Thyroid gland (tissue), 4 donors: ENCODE data around the gene PTGDR. TPM values are rescaled to one million over a fixed set of nuclear protein-coding genes. Genes with fewer than 3 reads are reported as not detected.

Experiments
- DNase-seq, 2 donors: peaks; one replicate each; pipeline ENCODE4 v3.0.0-alpha.2; 2019
- H3K27ac ChIP-seq, 3 donors: fragments of 200-600 bp; sonication (generic); 1 replicate in 2 of 3; 2 replicates in 1 of 3; pipeline ENCODE4 v1.5.1; 2016 to 2019; ENCODE audit warnings: mild to moderate bottlenecking in 1 of 3, moderate library complexity in 1 of 3
- H3K27me3 ChIP-seq: fragments of 200-600 bp; sonication (generic); one replicate; pipeline ENCODE4 v1.5.1; 2019
- H3K36me3 ChIP-seq, 2 donors: fragments of 200-600 bp; sonication (generic); one replicate each; pipeline ENCODE4 v1.5.1; 2016 to 2019
- H3K4me1 ChIP-seq, 2 donors: fragments of 200-600 bp; sonication (generic); one replicate each; pipeline ENCODE4 v1.5.1; 2017 to 2019
- H3K4me3 ChIP-seq, 3 donors: fragments of 200-600 bp; sonication (generic); replicated peaks in 1 of 3; 1 replicate in 2 of 3; 2 replicates in 1 of 3; pipeline ENCODE4 v1.5.1; 2016; ENCODE audit warnings: mild to moderate bottlenecking in 1 of 3
- H3K9me3 ChIP-seq: fragments of 200-600 bp; sonication (generic); one replicate; pipeline ENCODE4 v1.5.1; 2017
- POLR2A ChIP-seq, 2 donors: fragments of 450-650 bp; IDR thresholded peaks; one replicate each; pipeline ENCODE4 v1.6.1; 2017; ENCODE audit warnings: antibody characterized with exemption in 2 of 2, mild to moderate bottlenecking in 2 of 2, moderate library complexity in 1 of 2
- WGBS, 2 donors: methylation state at CpG; one replicate each; pipeline ENCODE4 v1.1.5; 2017; 5-methylcytosine and 5-hydroxymethylcytosine counted together
- intact Hi-C: fragments of 100-400 bp; cut with DNase I; formaldehyde crosslinking; loops from one replicate; pipeline ENCODE4 v1.15.1; 2023
- total RNA-seq, 4 donors: library from RNA; depleted of rRNA; stranded (reverse); fragments of >200 nt; gene quantifications; one replicate each; pipeline ENCODE4 v1.2.3, GENCODE V29; 2016
- TF ChIP-seq, protein P1 (sequence below), 6 experiments: fragments of 200-600 bp in 3 of 6; fragments of 450-650 bp in 3 of 6; sonication (generic) in 3 of 6; IDR thresholded peaks; one replicate each; pipeline ENCODE4 v1.5.1; 2016 to 2019; ENCODE audit warnings: antibody characterized with exemption in 6 of 6, mild to moderate bottlenecking in 2 of 6, inconsistent platforms in 1 of 6, moderate library complexity in 1 of 6

PTGDR gene
- total RNA-seq, 4 donors from 2014 or later: 0.54 to 1.2 (median 0.93) TPM

DNA sequence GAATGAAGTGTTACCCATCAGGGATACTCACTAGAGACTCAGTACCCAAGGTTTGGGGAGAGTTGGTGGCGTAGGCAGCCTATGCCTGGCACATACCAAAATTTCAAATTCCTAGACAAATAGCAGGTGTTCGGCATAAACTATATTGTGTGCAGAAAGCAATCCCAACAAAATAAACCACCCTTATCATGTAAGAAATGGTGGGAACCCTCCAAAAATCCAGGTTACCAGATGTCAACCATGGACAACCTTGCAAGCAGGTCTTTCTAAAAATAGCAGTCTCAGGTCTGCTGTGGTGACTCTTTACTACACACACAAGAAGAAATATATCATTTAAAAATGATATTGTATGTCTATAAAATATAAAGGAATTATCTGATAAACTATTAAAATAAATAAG is 28.9 kb downstream of the PTGDR start:
- Histone ChIP-seq H3K4me3 (no peak overlapping the region), H3K27me3 (no peaks in the 10 kb centered on the region), H3K9me3 (no peaks in the 10 kb centered on the region), H3K27ac (no peak overlapping the region), H3K36me3 (no peaks in the 10 kb centered on the region), H3K4me1 (no peaks in the 10 kb centered on the region)
- intact Hi-C loops: no loop called here
- no peak for DNase-seq
- 100% methylated on average over 2 of the region's 2 CpGs for WGBS, 2 donors
- TF ChIP-seq POLR2A (IDR thresholded peaks at IDR 0.05): no peak
- TF ChIP-seq, protein P1, sequence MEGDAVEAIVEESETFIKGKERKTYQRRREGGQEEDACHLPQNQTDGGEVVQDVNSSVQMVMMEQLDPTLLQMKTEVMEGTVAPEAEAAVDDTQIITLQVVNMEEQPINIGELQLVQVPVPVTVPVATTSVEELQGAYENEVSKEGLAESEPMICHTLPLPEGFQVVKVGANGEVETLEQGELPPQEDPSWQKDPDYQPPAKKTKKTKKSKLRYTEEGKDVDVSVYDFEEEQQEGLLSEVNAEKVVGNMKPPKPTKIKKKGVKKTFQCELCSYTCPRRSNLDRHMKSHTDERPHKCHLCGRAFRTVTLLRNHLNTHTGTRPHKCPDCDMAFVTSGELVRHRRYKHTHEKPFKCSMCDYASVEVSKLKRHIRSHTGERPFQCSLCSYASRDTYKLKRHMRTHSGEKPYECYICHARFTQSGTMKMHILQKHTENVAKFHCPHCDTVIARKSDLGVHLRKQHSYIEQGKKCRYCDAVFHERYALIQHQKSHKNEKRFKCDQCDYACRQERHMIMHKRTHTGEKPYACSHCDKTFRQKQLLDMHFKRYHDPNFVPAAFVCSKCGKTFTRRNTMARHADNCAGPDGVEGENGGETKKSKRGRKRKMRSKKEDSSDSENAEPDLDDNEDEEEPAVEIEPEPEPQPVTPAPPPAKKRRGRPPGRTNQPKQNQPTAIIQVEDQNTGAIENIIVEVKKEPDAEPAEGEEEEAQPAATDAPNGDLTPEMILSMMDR (IDR thresholded peaks at IDR 0.05): no peak

DNA sequence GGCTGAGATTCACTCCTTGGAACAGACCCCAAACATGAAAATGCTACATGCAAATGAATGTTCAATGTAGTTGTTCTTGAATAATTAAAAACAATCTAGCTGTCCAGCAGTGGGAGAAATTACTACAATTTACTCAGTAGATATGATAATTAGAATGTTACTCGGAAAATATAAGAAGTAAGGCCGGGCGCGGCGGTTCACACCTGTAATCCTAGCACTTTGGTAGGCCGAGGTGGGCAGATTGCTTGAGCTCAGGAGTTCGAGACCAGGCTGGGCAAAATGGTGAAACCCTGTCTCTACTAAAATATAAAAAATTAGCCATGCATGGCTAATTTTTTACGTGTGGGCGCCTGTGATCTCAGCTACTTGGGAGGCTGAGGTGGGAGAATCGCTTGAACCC is 31.3 kb downstream of the PTGDR start:
- intact Hi-C loops: no loop called here
- no peak for TF ChIP-seq POLR2A (IDR thresholded peaks at IDR 0.05)
- TF ChIP-seq, protein P1 (IDR thresholded peaks at IDR 0.05): no peak

DNA sequence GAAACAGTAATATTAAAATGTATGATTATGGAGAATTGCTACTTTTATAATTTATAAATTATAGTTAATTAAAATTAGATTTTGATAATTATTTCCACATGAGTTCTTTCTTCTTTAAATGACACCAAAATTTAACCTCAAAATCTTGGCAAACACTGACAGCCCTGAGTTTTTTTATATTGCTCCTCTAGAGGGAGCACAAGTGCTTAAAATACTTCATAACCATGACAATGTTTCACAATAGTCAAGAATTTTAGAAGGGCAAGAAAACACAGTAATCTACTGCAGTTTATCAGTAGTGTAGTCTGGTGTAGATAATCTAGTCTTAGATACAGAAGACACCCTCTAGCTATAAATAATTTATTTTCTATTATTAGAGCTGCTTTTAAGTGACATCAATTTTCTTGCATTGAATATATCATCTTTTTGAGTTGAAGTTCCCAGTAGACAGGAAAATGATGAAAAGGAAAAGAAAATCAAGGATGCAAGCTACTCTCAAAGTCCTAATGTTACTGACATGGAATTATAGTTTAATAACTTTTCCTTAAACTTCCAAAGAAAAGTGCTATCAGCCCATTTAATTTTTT is 32.3 kb downstream of the PTGDR start:
- no peak overlapping the region for H3K27ac ChIP-seq
- no peaks in the 10 kb centered on the region for H3K36me3 ChIP-seq
- intact Hi-C loops: loop anchor here (10.0 kb wide), 1 partner anchor 175 kb away; no protein-coding TSS in a partner anchor
- no peaks in the 10 kb centered on the region for H3K27me3 ChIP-seq
- TF ChIP-seq POLR2A (IDR thresholded peaks at IDR 0.05): no peak
- TF ChIP-seq, protein P1 (IDR thresholded peaks at IDR 0.05): peak in 5 of 6 experiments; percentile 42 to 65 (median 55)
- DNase-seq: no peak
- no peaks in the 10 kb centered on the region for H3K9me3 ChIP-seq
- no peak overlapping the region for H3K4me3 ChIP-seq
- H3K4me1 ChIP-seq: no peaks in the 10 kb centered on the region

More for the DNA sequence above, 31.3 kb downstream of the PTGDR start:
- H3K9me3 ChIP-seq: no peaks in the 10 kb centered on the region
- WGBS, 2 donors: 88 to 92% methylated on average over 10 of the region's 10 CpGs
- H3K4me3 ChIP-seq: no peak overlapping the region
- no peak overlapping the region for H3K27ac ChIP-seq
- no peaks in the 10 kb centered on the region for H3K36me3 ChIP-seq
- H3K4me1 ChIP-seq: no peaks in the 10 kb centered on the region
- H3K27me3 ChIP-seq: no peaks in the 10 kb centered on the region
- no peak for DNase-seq

DNA sequence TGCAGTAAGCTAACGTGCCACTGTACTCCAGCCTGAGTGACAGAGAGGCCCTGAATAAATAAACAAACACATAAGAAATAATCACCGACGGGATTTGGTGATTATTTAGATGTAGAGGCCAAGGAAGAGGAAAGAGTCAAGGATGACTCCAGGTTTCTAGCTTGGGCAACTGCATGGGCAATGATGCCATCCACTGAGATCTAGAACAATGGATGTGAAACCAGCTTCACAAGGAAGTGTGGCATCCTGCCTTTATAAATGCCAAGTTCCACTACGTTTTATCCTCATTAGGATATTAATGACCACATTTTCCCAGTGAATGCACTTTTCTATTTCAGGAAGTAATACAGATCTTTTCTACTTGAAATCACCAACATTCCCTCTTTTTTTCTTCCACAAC is 35.7 kb downstream of the PTGDR start:
- Histone ChIP-seq H3K9me3 (no peaks in the 10 kb centered on the region), H3K4me3 (no peak overlapping the region), H3K4me1 (no peaks in the 10 kb centered on the region), H3K27ac (no peak overlapping the region), H3K36me3 (no peaks in the 10 kb centered on the region), H3K27me3 (no peaks in the 10 kb centered on the region)
- TF ChIP-seq POLR2A (IDR thresholded peaks at IDR 0.05): no peak
- TF ChIP-seq, protein P1 (IDR thresholded peaks at IDR 0.05): no peak
- intact Hi-C loops: loop anchor here (10.0 kb wide), 1 partner anchor 172 kb away; no protein-coding TSS in a partner anchor
- WGBS, 2 donors: 80 to 82% methylated on average over 4 of the region's 4 CpGs
- no peak for DNase-seq

DNA sequence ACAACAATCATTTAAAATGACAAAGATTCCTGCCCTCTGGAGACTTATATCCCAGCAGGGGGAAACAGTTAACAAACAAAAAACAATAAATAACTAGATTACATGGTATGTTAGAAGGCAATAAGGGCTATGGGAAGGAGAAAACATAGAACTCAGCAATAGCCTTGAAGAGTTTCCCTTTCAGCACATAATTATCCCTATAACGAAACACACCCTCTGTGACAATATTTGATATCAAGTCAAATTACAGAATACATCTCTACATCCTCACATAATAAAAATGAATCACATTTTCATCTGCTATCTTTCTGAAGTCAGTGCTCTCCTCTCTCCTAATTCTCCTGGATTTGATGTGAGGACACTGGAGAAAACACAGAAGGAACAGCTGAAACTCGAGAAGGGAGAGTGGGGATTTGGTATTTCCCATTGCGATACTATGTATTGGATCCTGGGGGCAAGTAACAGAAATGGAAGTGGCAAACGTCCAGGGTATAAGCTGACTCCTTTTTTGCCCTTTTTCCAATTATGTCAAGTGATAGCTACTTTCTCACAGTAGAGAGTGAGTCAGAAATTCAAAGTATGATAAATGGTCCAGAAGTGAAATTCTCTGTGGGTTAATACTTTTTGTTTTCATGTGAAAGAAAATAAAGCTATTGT is 36.9 kb downstream of the PTGDR start:
- no peaks in the 10 kb centered on the region for H3K36me3 ChIP-seq
- H3K4me3 ChIP-seq: no peak overlapping the region
- no peaks in the 10 kb centered on the region for H3K9me3 ChIP-seq
- no peaks in the 10 kb centered on the region for H3K4me1 ChIP-seq
- no peak overlapping the region for H3K27ac ChIP-seq
- TF ChIP-seq, protein P1 (IDR thresholded peaks at IDR 0.05): no peak
- no peak for TF ChIP-seq POLR2A (IDR thresholded peaks at IDR 0.05)
- 79 to 81% methylated on average over 4 of the region's 4 CpGs for WGBS, 2 donors
- DNase-seq: no peak
- H3K27me3 ChIP-seq: no peaks in the 10 kb centered on the region
- intact Hi-C loops: loop anchor here (10.0 kb wide), 1 partner anchor 170 kb away; no protein-coding TSS in a partner anchor
